Measurements from ENCODE around the gene HTD2. TPM values are rescaled to one million over a fixed set of nuclear protein-coding genes. Genes with fewer than 3 reads are reported as not detected.

The HTD2 gene
- total and polyA plus RNA-seq, 2 donors from 2014 or later: 6.4 to 7.8 TPM

- FAIRE-seq (no peak), DNase-seq (no peak)
- Histone ChIP-seq H3K27me3 (ENCODE audit: control insufficient read depth, insufficient read depth, low read length) (no peaks in the 10 kb centered on the region), H3K27ac (ENCODE audit: low read depth in 2 of 2, low read length in 2 of 2) (peak overlapping the region; percentile 36 to 79), H3K4me1 (ENCODE audit: control insufficient read depth in 2 of 3, insufficient read depth in 2 of 3, low read depth in 1 of 3, low read length in 3 of 3) (peaks cover 0 to 10% (median 4%) of the 10 kb centered on the region in 3 donors), H3K9ac (ENCODE audit: low read length in 3 of 3) (no peak overlapping the region), H3K4me3 (ENCODE audit: low read length in 3 of 3) (no peak overlapping the region), H3K9me3 (ENCODE audit: control insufficient read depth in 2 of 3, insufficient read depth in 1 of 3, low read length in 3 of 3) (no peaks in the 10 kb centered on the region), H3K36me3 (ENCODE audit: control insufficient read depth in 2 of 3, insufficient read depth in 3 of 3, low read length in 3 of 3) (peaks cover 0 to 2% (median 2%) of the 10 kb centered on the region in 3 donors)
- intact Hi-C loops (cut with DNase I): loop anchor here (10.0 kb wide), 1 partner anchor 300 kb away; no protein-coding TSS in a partner anchor
- TF ChIP-seq CTCF (IDR thresholded peaks at IDR 0.05; ENCODE audit: borderline replicate concordance, extremely low read depth, insufficient read depth): no peak
These were observed 18.4 kb downstream of the HTD2 start for GRCh38 chr3:58324391-58325390.

GRCh38 chr3:58325525-58325992 lies 19.2 kb downstream of the HTD2 start:
- DNase-seq: peak in 1 of 5 donors; percentile 48
- peaks cover 0 to 10% (median 4%) of the 10 kb centered on the region in 3 donors for H3K4me1 ChIP-seq (ENCODE audit: control insufficient read depth in 2 of 3, insufficient read depth in 2 of 3, low read depth in 1 of 3, low read length in 3 of 3)
- H3K9ac ChIP-seq (ENCODE audit: low read length in 3 of 3): no peak overlapping the region
- no peak overlapping the region for H3K4me3 ChIP-seq (ENCODE audit: low read length in 3 of 3)
- no peaks in the 10 kb centered on the region for H3K27me3 ChIP-seq (ENCODE audit: control insufficient read depth, insufficient read depth, low read length)
- no peaks in the 10 kb centered on the region for H3K9me3 ChIP-seq (ENCODE audit: control insufficient read depth in 2 of 3, insufficient read depth in 1 of 3, low read length in 3 of 3)
- peaks cover 0 to 2% (median 0%) of the 10 kb centered on the region in 3 donors for H3K36me3 ChIP-seq (ENCODE audit: control insufficient read depth in 2 of 3, insufficient read depth in 3 of 3, low read length in 3 of 3)
- no peak for TF ChIP-seq CTCF (IDR thresholded peaks at IDR 0.05; ENCODE audit: borderline replicate concordance, extremely low read depth, insufficient read depth)
- H3K27ac ChIP-seq (ENCODE audit: low read depth in 2 of 2, low read length in 2 of 2): peak overlapping the region; percentile 62 to 79
- intact Hi-C loops (cut with DNase I): loop anchor here (10.0 kb wide), 1 partner anchor 299 kb away; no protein-coding TSS in a partner anchor
- FAIRE-seq: no peak

- peak overlapping the region; percentile 42 to 62 for H3K27ac ChIP-seq (ENCODE audit: low read depth in 2 of 2, low read length in 2 of 2)
- H3K9me3 ChIP-seq (ENCODE audit: control insufficient read depth in 2 of 3, insufficient read depth in 1 of 3, low read length in 3 of 3): no peaks in the 10 kb centered on the region
- H3K36me3 ChIP-seq (ENCODE audit: control insufficient read depth in 2 of 3, insufficient read depth in 3 of 3, low read length in 3 of 3): no peaks in the 10 kb centered on the region
- no peak for DNase-seq
- no peak for FAIRE-seq
- no peak overlapping the region for H3K9ac ChIP-seq (ENCODE audit: low read length in 3 of 3)
- peaks cover 0 to 16% (median 4%) of the 10 kb centered on the region in 3 donors for H3K4me1 ChIP-seq (ENCODE audit: control insufficient read depth in 2 of 3, insufficient read depth in 2 of 3, low read depth in 1 of 3, low read length in 3 of 3)
- H3K4me3 ChIP-seq (ENCODE audit: low read length in 3 of 3): no peak overlapping the region
- TF ChIP-seq CTCF (IDR thresholded peaks at IDR 0.05; ENCODE audit: borderline replicate concordance, extremely low read depth, insufficient read depth): no peak
- intact Hi-C loops (cut with DNase I): loop anchor here (10.0 kb wide), 1 partner anchor 298 kb away; no protein-coding TSS in a partner anchor
- H3K27me3 ChIP-seq (ENCODE audit: control insufficient read depth, insufficient read depth, low read length): no peaks in the 10 kb centered on the region
These were observed 20.1 kb downstream of the HTD2 start for GRCh38 chr3:58326267-58326900.

Measured in kidney (tissue), 14 donors.